ENCODE measurements around the gene MICAL2.
A peak's percentile ranks its signal among the peaks of the same experiment; 100 is the strongest.

Gene MICAL2

DNA sequence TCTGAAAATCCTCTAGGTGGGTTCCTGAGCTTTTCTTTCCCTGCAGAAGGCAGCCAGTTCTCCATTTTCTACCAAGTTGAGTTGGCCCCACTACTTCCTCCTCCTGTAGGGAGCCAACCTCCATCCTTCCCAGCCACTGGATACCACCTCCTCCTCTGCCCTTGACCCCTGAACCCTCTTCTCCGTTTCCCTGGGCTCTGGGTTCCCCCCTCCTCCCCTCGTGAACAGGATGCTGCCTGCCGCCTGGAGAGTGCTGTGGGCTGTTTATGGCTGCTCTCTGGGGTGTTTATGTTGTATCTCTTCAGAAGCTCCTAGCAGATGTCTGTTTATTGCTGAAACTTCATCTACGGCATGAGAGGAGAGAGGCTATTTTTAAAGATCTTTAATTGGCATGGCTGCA, 8.6 kb downstream of the MICAL2 start:
- no peak for DNase-seq

GRCh38 chr11:12119502-12119901, 9.1 kb downstream of the MICAL2 start:
- H4K12ac ChIP-seq (ENCODE audit: low read depth, low read length), result no peak overlapping the region
- H3K18ac ChIP-seq (ENCODE audit: low read length), result no peak overlapping the region
- H2BK12ac ChIP-seq (ENCODE audit: low read length), result no peak overlapping the region
- H4K8ac ChIP-seq (ENCODE audit: low read depth, low read length), result no peak overlapping the region
- H2BK5ac ChIP-seq (ENCODE audit: low read depth, low read length, poor library complexity), result no peak overlapping the region
- DNase-seq, result no peak
- no peak overlapping the region for H3K23ac ChIP-seq (ENCODE audit: low read length)
- no CpG with 5 or more reads among the region's 5 CpGs for WGBS (ENCODE audit: extremely low coverage, insufficient coverage, insufficient read length)
- H3K4ac ChIP-seq (ENCODE audit: low read depth, low read length), result no peak overlapping the region
- no peak overlapping the region for H4K91ac ChIP-seq (ENCODE audit: low read depth, low read length)
- no peaks in the 10 kb centered on the region for H3K27me3 ChIP-seq (ENCODE audit: insufficient read depth, low read length)
- no peak overlapping the region for H3K27ac ChIP-seq (ENCODE audit: low read depth, low read length)
- H3K4me2 ChIP-seq (ENCODE audit: low read length), result no peak overlapping the region
- no peak overlapping the region for H3K14ac ChIP-seq (ENCODE audit: low read length)
- H3K9me3 ChIP-seq (ENCODE audit: insufficient read depth, low read depth, low read length), result no peaks in the 10 kb centered on the region
- H2AK5ac ChIP-seq (ENCODE audit: low read length), result no peak overlapping the region
- no peaks in the 10 kb centered on the region for H3K79me2 ChIP-seq (ENCODE audit: control insufficient read depth, insufficient read depth, low read length, poor library complexity)
- no peak overlapping the region for H3K4me3 ChIP-seq (ENCODE audit: low read depth, low read length)
- no peak overlapping the region for H3K9ac ChIP-seq (ENCODE audit: low read length)
- H2BK120ac ChIP-seq (ENCODE audit: insufficient read depth, low read length, poor library complexity), result no peak overlapping the region
- H2AFZ ChIP-seq (ENCODE audit: insufficient read depth, low read length, poor library complexity), result no peak overlapping the region
- no peaks in the 10 kb centered on the region for H3K36me3 ChIP-seq (ENCODE audit: control insufficient read depth in 1 of 2, insufficient read depth in 2 of 2, low read length in 2 of 2)
- peaks cover 3% of the 10 kb centered on the region for H3K79me1 ChIP-seq (ENCODE audit: low read length)
- H3K4me1 ChIP-seq (ENCODE audit: control insufficient read depth in 1 of 2, insufficient read depth in 2 of 2, low read length in 2 of 2), result peaks cover 25 to 30% of the 10 kb centered on the region in 2 experiments

More for the DNA sequence above, 8.6 kb downstream of the MICAL2 start:
- H2AK5ac ChIP-seq (ENCODE audit: low read length), result no peak overlapping the region
- H2AFZ ChIP-seq (ENCODE audit: insufficient read depth, low read length, poor library complexity), result no peak overlapping the region
- WGBS (ENCODE audit: extremely low coverage, insufficient coverage, insufficient read length), result no CpG with 5 or more reads among the region's 4 CpGs
- no peak overlapping the region for H2BK12ac ChIP-seq (ENCODE audit: low read length)
- H2BK120ac ChIP-seq (ENCODE audit: insufficient read depth, low read length, poor library complexity), result no peak overlapping the region
- no peak overlapping the region for H4K8ac ChIP-seq (ENCODE audit: low read depth, low read length)
- no peak overlapping the region for H3K4ac ChIP-seq (ENCODE audit: low read depth, low read length)
- no peak overlapping the region for H3K4me2 ChIP-seq (ENCODE audit: low read length)
- no peaks in the 10 kb centered on the region for H3K36me3 ChIP-seq (ENCODE audit: control insufficient read depth in 1 of 2, insufficient read depth in 2 of 2, low read length in 2 of 2)
- H3K4me1 ChIP-seq (ENCODE audit: control insufficient read depth in 1 of 2, insufficient read depth in 2 of 2, low read length in 2 of 2), result peaks cover 22 to 30% of the 10 kb centered on the region in 2 experiments
- no peaks in the 10 kb centered on the region for H3K27me3 ChIP-seq (ENCODE audit: insufficient read depth, low read length)
- no peak overlapping the region for H4K91ac ChIP-seq (ENCODE audit: low read depth, low read length)
- H3K9me3 ChIP-seq (ENCODE audit: insufficient read depth, low read depth, low read length), result no peaks in the 10 kb centered on the region
- H3K4me3 ChIP-seq (ENCODE audit: low read depth, low read length), result no peak overlapping the region
- H3K79me2 ChIP-seq (ENCODE audit: control insufficient read depth, insufficient read depth, low read length, poor library complexity), result no peaks in the 10 kb centered on the region
- H3K27ac ChIP-seq (ENCODE audit: low read depth, low read length), result no peak overlapping the region
- no peak overlapping the region for H3K18ac ChIP-seq (ENCODE audit: low read length)
- H3K14ac ChIP-seq (ENCODE audit: low read length), result no peak overlapping the region
- no peak overlapping the region for H3K9ac ChIP-seq (ENCODE audit: low read length)
- H3K23ac ChIP-seq (ENCODE audit: low read length), result no peak overlapping the region
- H4K12ac ChIP-seq (ENCODE audit: low read depth, low read length), result no peak overlapping the region
- peaks cover 3% of the 10 kb centered on the region for H3K79me1 ChIP-seq (ENCODE audit: low read length)
- H2BK5ac ChIP-seq (ENCODE audit: low read depth, low read length, poor library complexity), result no peak overlapping the region

GRCh38 chr11:12120031-12121008, 9.9 kb downstream of the MICAL2 start:
- no peak for DNase-seq
- H3K4me2 ChIP-seq (ENCODE audit: low read length), result no peak overlapping the region

DNA sequence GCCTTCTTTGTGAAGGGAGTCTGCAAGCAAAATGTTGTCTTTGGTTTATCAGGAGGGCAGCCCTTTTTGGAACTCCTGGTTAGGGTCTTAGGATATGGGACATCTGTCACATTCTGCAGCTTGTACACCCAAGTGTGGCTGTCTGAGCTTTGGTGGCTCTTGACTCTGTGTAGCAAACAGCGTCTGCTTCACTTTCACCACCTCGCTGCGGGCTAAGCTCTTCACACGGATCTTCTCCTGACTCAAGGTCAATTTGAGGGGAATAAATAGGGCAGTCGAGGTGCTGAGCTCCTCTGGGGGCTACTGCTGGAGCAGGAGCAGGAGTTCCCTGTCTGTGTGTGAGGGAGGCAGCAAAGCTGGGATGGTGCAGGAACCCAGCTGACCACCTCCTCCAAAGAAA, 10.6 kb downstream of the MICAL2 start:
- H3K18ac ChIP-seq (ENCODE audit: low read length), result peak overlapping the region; percentile 5
- H3K4me3 ChIP-seq (ENCODE audit: low read depth, low read length), result no peak overlapping the region
- no peak overlapping the region for H3K9ac ChIP-seq (ENCODE audit: low read length)
- H2AFZ ChIP-seq (ENCODE audit: insufficient read depth, low read length, poor library complexity), result peak overlapping the region; percentile 13
- H3K79me2 ChIP-seq (ENCODE audit: control insufficient read depth, insufficient read depth, low read length, poor library complexity), result no peaks in the 10 kb centered on the region
- peak overlapping the region; percentile 24 for H4K8ac ChIP-seq (ENCODE audit: low read depth, low read length)
- H3K14ac ChIP-seq (ENCODE audit: low read length), result no peak overlapping the region
- H4K91ac ChIP-seq (ENCODE audit: low read depth, low read length), result peak overlapping the region; percentile 57
- no CpG with 5 or more reads among the region's 5 CpGs for WGBS (ENCODE audit: extremely low coverage, insufficient coverage, insufficient read length)
- H3K4me2 ChIP-seq (ENCODE audit: low read length), result no peak overlapping the region
- H2BK5ac ChIP-seq (ENCODE audit: low read depth, low read length, poor library complexity), result no peak overlapping the region
- no peak overlapping the region for H4K12ac ChIP-seq (ENCODE audit: low read depth, low read length)
- H3K4ac ChIP-seq (ENCODE audit: low read depth, low read length), result peak overlapping the region; percentile 20
- peaks cover 3% of the 10 kb centered on the region for H3K79me1 ChIP-seq (ENCODE audit: low read length)
- no peaks in the 10 kb centered on the region for H3K36me3 ChIP-seq (ENCODE audit: control insufficient read depth in 1 of 2, insufficient read depth in 2 of 2, low read length in 2 of 2)
- H3K4me1 ChIP-seq (ENCODE audit: control insufficient read depth in 1 of 2, insufficient read depth in 2 of 2, low read length in 2 of 2), result peaks cover 25 to 35% of the 10 kb centered on the region in 2 experiments
- no peak overlapping the region for H2BK120ac ChIP-seq (ENCODE audit: insufficient read depth, low read length, poor library complexity)
- no peak overlapping the region for H2BK12ac ChIP-seq (ENCODE audit: low read length)
- H3K9me3 ChIP-seq (ENCODE audit: insufficient read depth, low read depth, low read length), result no peaks in the 10 kb centered on the region
- H3K27ac ChIP-seq (ENCODE audit: low read depth, low read length), result no peak overlapping the region
- H3K23ac ChIP-seq (ENCODE audit: low read length), result no peak overlapping the region
- no peak for DNase-seq
- H3K27me3 ChIP-seq (ENCODE audit: insufficient read depth, low read length), result no peaks in the 10 kb centered on the region
- H2AK5ac ChIP-seq (ENCODE audit: low read length), result no peak overlapping the region

More at GRCh38 chr11:12120031-12121008, 9.9 kb downstream of the MICAL2 start:
- Histone ChIP-seq H3K4ac (ENCODE audit: low read depth, low read length) (peak overlapping the region; percentile 21), H3K18ac (ENCODE audit: low read length) (no peak overlapping the region), H2AFZ (ENCODE audit: insufficient read depth, low read length, poor library complexity) (peak overlapping the region; percentile 13), H3K9me3 (ENCODE audit: insufficient read depth, low read depth, low read length) (no peaks in the 10 kb centered on the region), H3K9ac (ENCODE audit: low read length) (no peak overlapping the region), H3K36me3 (ENCODE audit: control insufficient read depth in 1 of 2, insufficient read depth in 2 of 2, low read length in 2 of 2) (no peaks in the 10 kb centered on the region), H3K79me2 (ENCODE audit: control insufficient read depth, insufficient read depth, low read length, poor library complexity) (no peaks in the 10 kb centered on the region), H2BK5ac (ENCODE audit: low read depth, low read length, poor library complexity) (no peak overlapping the region), H3K4me1 (ENCODE audit: control insufficient read depth in 1 of 2, insufficient read depth in 2 of 2, low read length in 2 of 2) (peaks cover 25 to 33% of the 10 kb centered on the region in 2 experiments), H2BK12ac (ENCODE audit: low read length) (no peak overlapping the region), H3K14ac (ENCODE audit: low read length) (peak overlapping the region; percentile 3), H3K27me3 (ENCODE audit: insufficient read depth, low read length) (no peaks in the 10 kb centered on the region), H3K4me3 (ENCODE audit: low read depth, low read length) (no peak overlapping the region), H2AK5ac (ENCODE audit: low read length) (peak overlapping the region; percentile 34), H4K12ac (ENCODE audit: low read depth, low read length) (no peak overlapping the region), H4K91ac (ENCODE audit: low read depth, low read length) (peak overlapping the region; percentile 23), H3K79me1 (ENCODE audit: low read length) (peaks cover 3% of the 10 kb centered on the region), H3K27ac (ENCODE audit: low read depth, low read length) (no peak overlapping the region), H4K8ac (ENCODE audit: low read depth, low read length) (no peak overlapping the region), H3K23ac (ENCODE audit: low read length) (no peak overlapping the region), H2BK120ac (ENCODE audit: insufficient read depth, low read length, poor library complexity) (no peak overlapping the region)
- WGBS (ENCODE audit: extremely low coverage, insufficient coverage, insufficient read length), result no CpG with 5 or more reads among the region's 9 CpGs

All from trophoblast cell (in vitro differentiated cells and primary cell).